SK-N-SH (cell line): ENCODE results near the gene MTUS2. TPM values are rescaled to one million over a fixed set of nuclear protein-coding genes. Genes with fewer than 3 reads are reported as not detected.

Source experiments
- CTCF ChIA-PET: fragments of 300-600, 350-600 bp; formaldehyde crosslinking; extraction: SDS; loops from one replicate; lab custom pipeline; 2021; lab: Yijun Ruan, JAX
- POLR2A ChIA-PET: fragments of 350-600 bp; sonication (Branson Sonifier 250); formaldehyde crosslinking; extraction: SDS; loops from one replicate; lab custom pipeline; 2020; ENCODE audit warnings: antibody characterized with exemption, inconsistent platforms; lab: Yijun Ruan, JAX
- DNase-seq: peaks from one replicate; pipeline ENCODE4 v3.0.0; 2012
- H2AFZ ChIP-seq: fragments of 200-600 bp; sonication (generic); 2 replicates; pipeline ENCODE4 v1.8.1; 2016; ENCODE audit warnings: antibody characterized with exemption, mild to moderate bottlenecking, low read depth
- H3F3A ChIP-seq: fragments of 200-600 bp; sonication (generic); replicated peaks from 2 replicates; pipeline ENCODE3; 2016; ENCODE audit warnings: antibody characterized with exemption, mild to moderate bottlenecking; ENCODE audit not compliant: insufficient read depth
- H3K27ac ChIP-seq, 2 experiments: fragments of 200-500 bp in 1 of 2; fragments of 200-600 bp in 1 of 2; sonication (Bioruptor generic) in 1 of 2; sonication (generic), shearing (Covaris generic) in 1 of 2; 2 replicates each; pipeline versions ENCODE4 v1.5.1 to v1.6.1; 2014 to 2016; ENCODE audit warnings: low read depth in 2 of 2, inconsistent platforms in 1 of 2, low read length in 1 of 2, mild to moderate bottlenecking in 1 of 2, mixed read lengths in 1 of 2
- H3K27me3 ChIP-seq: fragments of 200-600 bp; sonication (generic), shearing (Covaris generic); 2 replicates; pipeline ENCODE4 v1.6.1; 2016; ENCODE audit warnings: mixed run types; ENCODE audit not compliant: insufficient read depth
- H3K36me3 ChIP-seq, 2 experiments: fragments of 200-500 bp in 1 of 2; fragments of 200-600 bp in 1 of 2; sonication (Bioruptor generic) in 1 of 2; sonication (generic) in 1 of 2; replicated peaks in 1 of 2; 2 replicates each; pipeline versions ENCODE3 to v1.5.1; 2014 to 2016; ENCODE audit warnings: low read length in 1 of 2, mild to moderate bottlenecking in 1 of 2; ENCODE audit not compliant: insufficient read depth in 2 of 2, control insufficient read depth in 1 of 2
- H3K4me1 ChIP-seq, 2 experiments: fragments of 200-500 bp in 1 of 2; fragments of 200-600 bp in 1 of 2; sonication (Bioruptor generic) in 1 of 2; sonication (generic), shearing (Covaris generic) in 1 of 2; 2 replicates each; pipeline versions ENCODE4 v1.5.1 to v1.6.1; 2014 to 2016; ENCODE audit warnings: low read depth in 1 of 2, low read length in 1 of 2, mixed run types in 1 of 2; ENCODE audit not compliant: insufficient read depth in 2 of 2, control insufficient read depth in 1 of 2
- H3K4me2 ChIP-seq: fragments of 200-600 bp; sonication (generic), shearing (Covaris generic); 2 replicates; pipeline ENCODE4 v1.6.1; 2017; ENCODE audit warnings: mixed run types
- H3K4me3 ChIP-seq, 2 experiments: fragments of 200-500 bp in 1 of 2; fragments of 200-600 bp in 1 of 2; sonication (Bioruptor generic) in 1 of 2; sonication (generic), shearing (Covaris generic) in 1 of 2; 2 replicates each; pipeline versions ENCODE4 v1.5.1 to v1.8.1; 2014 to 2016; ENCODE audit warnings: low read depth in 2 of 2, inconsistent platforms in 1 of 2, low read length in 1 of 2, mild to moderate bottlenecking in 1 of 2, mixed read lengths in 1 of 2, moderate library complexity in 1 of 2
- H3K79me2 ChIP-seq: fragments of 200-600 bp; sonication (generic); 2 replicates; pipeline ENCODE4 v1.8.1; 2017; ENCODE audit warnings: mild to moderate bottlenecking; ENCODE audit not compliant: insufficient read depth
- H3K9ac ChIP-seq: fragments of 200-600 bp; sonication (generic); 2 replicates; pipeline ENCODE4 v1.6.1; 2017; ENCODE audit warnings: mixed run types
- H3K9me2 ChIP-seq: fragments of 200-600 bp; sonication (generic); 2 replicates; pipeline ENCODE4 v1.6.1; 2017; ENCODE audit warnings: mixed run types
- H3K9me3 ChIP-seq: fragments of 200-600 bp; sonication (generic); 2 replicates; pipeline ENCODE4 v1.6.1; 2017; ENCODE audit warnings: mixed run types, mild to moderate bottlenecking, moderate library complexity
- H4K20me1 ChIP-seq: fragments of 200-600 bp; sonication (generic); 2 replicates; pipeline ENCODE4 v1.6.1; 2017; ENCODE audit warnings: mild to moderate bottlenecking, mixed run types; ENCODE audit not compliant: insufficient read depth
- CHD2 ChIP-seq: fragments of 150-350 bp; IDR thresholded peaks from 2 replicates; pipeline ENCODE4 v1.6.1; 2018; ENCODE audit warnings: low read length; ENCODE audit not compliant: partially characterized antibody
- ELF1 ChIP-seq: IDR thresholded peaks from 2 replicates; pipeline ENCODE4 v1.4.0; 2012
- EP300 ChIP-seq, 2 experiments: IDR thresholded peaks; 2 replicates each; pipeline versions ENCODE4 v1.4.0 to v1.6.1; 2012; ENCODE audit warnings: borderline replicate concordance in 1 of 2, low read depth in 1 of 2, low read length in 1 of 2
- EZH2phosphoT487 ChIP-seq: fragments of 200-600 bp; sonication (generic); IDR thresholded peaks from 2 replicates; pipeline ENCODE4 v1.6.1; 2017; ENCODE audit warnings: low read depth, mixed run types, mild to moderate bottlenecking, antibody characterized with exemption, moderate library complexity, borderline replicate concordance
- FOSL2 ChIP-seq: IDR thresholded peaks from 2 replicates; pipeline ENCODE4 v1.4.0; 2012; ENCODE audit warnings: low read depth, mild to moderate bottlenecking, moderate library complexity, borderline replicate concordance
- GATA2 ChIP-seq: sonication (generic); formaldehyde crosslinking; IDR thresholded peaks from 2 replicates; pipeline ENCODE4 v1.5.0; 2020; ENCODE audit warnings: mild to moderate bottlenecking, missing genetic modification reagents
- IRF3 ChIP-seq: fragments of 150-350 bp; IDR thresholded peaks from 2 replicates; pipeline ENCODE4 v1.6.1; 2016; ENCODE audit warnings: mild to moderate bottlenecking, low read depth, low read length
- MAX ChIP-seq: IDR thresholded peaks from 2 replicates; pipeline ENCODE4 v1.4.0; 2012; ENCODE audit warnings: low read depth
- MEF2A ChIP-seq: IDR thresholded peaks from 2 replicates; pipeline ENCODE4 v1.4.0; 2012; ENCODE audit warnings: low read depth, borderline replicate concordance
- NFIC ChIP-seq: IDR thresholded peaks from 2 replicates; pipeline ENCODE4 v1.4.0; 2012; ENCODE audit warnings: borderline replicate concordance
- REST ChIP-seq: IDR thresholded peaks from 2 replicates; pipeline ENCODE4 v1.6.1; 2012; ENCODE audit warnings: mild to moderate bottlenecking, low read depth, low read length, moderate library complexity
- RFX5 ChIP-seq: IDR thresholded peaks from 2 replicates; pipeline ENCODE4 v1.6.1; 2012; ENCODE audit warnings: mild to moderate bottlenecking, improper control_type of control experiment, low read length
- SMC3 ChIP-seq: IDR thresholded peaks from 2 replicates; pipeline ENCODE4 v1.6.1; 2012; ENCODE audit warnings: low read depth, low read length, improper control_type of control experiment
- TAF1 ChIP-seq: IDR thresholded peaks from 2 replicates; pipeline ENCODE4 v1.6.1; 2012; ENCODE audit warnings: low read depth, mild to moderate bottlenecking, low read length, moderate library complexity, borderline replicate concordance
- TCF12 ChIP-seq: IDR thresholded peaks from 2 replicates; pipeline ENCODE4 v1.4.0; 2012
- TEAD4 ChIP-seq: IDR thresholded peaks from 2 replicates; pipeline ENCODE4 v1.4.0; 2012; ENCODE audit warnings: mild to moderate bottlenecking, borderline replicate concordance; ENCODE audit not compliant: insufficient read depth
- USF2 ChIP-seq: fragments of 150-350 bp; IDR thresholded peaks from 2 replicates; pipeline ENCODE4 v1.6.1; 2017; ENCODE audit warnings: antibody characterized with exemption, low read length, low read depth, borderline replicate concordance
- WGBS: methylation state at CpG from one replicate; pipeline ENCODE4 v1.1.6; 2017; ENCODE audit warnings: low lambda C conversion rate; 5-methylcytosine and 5-hydroxymethylcytosine counted together
- polyA plus RNA-seq, 3 experiments: library from polyadenylated mRNA; depleted of rRNA; stranded (reverse); fragments of >200 nt; gene quantifications; 2 replicates each; pipeline ENCODE4 v1.2.3, GENCODE V29; 2012

MTUS2 gene
- polyA plus RNA-seq, 1 of the 3 experiments (the other 2 are of a cell fraction) = 1.7 TPM

- Histone ChIP-seq H3K36me3 (no peaks in the 10 kb centered on the region), H3K4me3 (no peak overlapping the region), H4K20me1 (no peaks in the 10 kb centered on the region), H3F3A (no peaks in the 10 kb centered on the region), H3K9me2 (no peaks in the 10 kb centered on the region), H2AFZ (no peak overlapping the region), H3K79me2 (no peaks in the 10 kb centered on the region), H3K9ac (no peak overlapping the region), H3K27ac (no peak overlapping the region), H3K4me2 (no peak overlapping the region), H3K27me3 (no peaks in the 10 kb centered on the region; the same call in 1 of the 2 replicates), H3K4me1 (peaks cover 0 to 12% of the 10 kb centered on the region in 2 experiments; a peak in 2 of 4 replicates), H3K9me3 (no peaks in the 10 kb centered on the region)
- 72% methylated on average over 8 of the region's 9 CpGs for WGBS
- ChIA-PET POLR2A (no interaction called here), CTCF (interaction anchor here (0.6 to 6.9 kb wide), 5 partner anchors 12 to 670 kb away, joined by 3 to 39 read pairs (median 3); no protein-coding TSS in a partner anchor)
- no peak for DNase-seq
- TF ChIP-seq MEF2A (no peak), EP300 (IDR thresholded peaks at IDR 0.05; ENCODE audit: borderline replicate concordance in 1 of 2, low read depth in 1 of 2, low read length in 1 of 2) (no peak), TAF1 (no peak), GATA2 (CRISPR knock-in tag) (no peak), EZH2phosphoT487 (no peak), USF2 (no peak), IRF3 (no peak), TEAD4 (no peak), FOSL2 (no peak), TCF12 (no peak), MAX (no peak), NFIC (no peak), CHD2 (no peak), REST (no peak), ELF1 (no peak), RFX5 (no peak), SMC3 (no peak)
Measured at GRCh38 chr13:29496241-29496712, 676.1 kb downstream of the MTUS2 start.
